GM18907 (cell line): Measurements from ENCODE around the gene HTR2B.
"Not testable (repeated sequence)": the region's sequence is repeated elsewhere in the genome, so short reads cannot be mapped to it uniquely, and the experiment has no call there.

Source experiments
- ATAC-seq: cut with Tn5 transposase; IDR thresholded peaks from one replicate; pipeline ENCODE4 v1.9.1; 2021; ENCODE audit warnings: mild to moderate bottlenecking, moderate library complexity; ENCODE audit not compliant: unreplicated experiment

HTR2B gene

GRCh38 chr2:231099918-231100317 lies 24.9 kb downstream of the HTR2B start:
- no peak for ATAC-seq

- ATAC-seq = no peak
These were observed 30.0 kb downstream of the HTR2B start for GRCh38 chr2:231094736-231095346.

GRCh38 chr2:231093933-231094332 lies 30.9 kb downstream of the HTR2B start:
- no peak for ATAC-seq

- ATAC-seq = no peak
These were observed 36.1 kb downstream of the HTR2B start for GRCh38 chr2:231088754-231089153.

- ATAC-seq = no peak
These were observed 40.3 kb downstream of the HTR2B start for GRCh38 chr2:231084565-231084964.

- no peak for ATAC-seq
These were observed 55.3 kb downstream of the HTR2B start for GRCh38 chr2:231069379-231070054.

- ATAC-seq = no peak
These were observed 56.2 kb downstream of the HTR2B start for GRCh38 chr2:231068525-231069222.

GRCh38 chr2:231067531-231067930 lies 57.3 kb downstream of the HTR2B start:
- not testable (repeated sequence) for ATAC-seq

- ATAC-seq = no peak
These were observed 58.9 kb downstream of the HTR2B start for GRCh38 chr2:231065966-231066365.

- no peak for ATAC-seq
These were observed 61.5 kb downstream of the HTR2B start for GRCh38 chr2:231063347-231063746.

- ATAC-seq = no peak
These were observed 62.1 kb downstream of the HTR2B start for GRCh38 chr2:231062776-231063175.

- no peak for ATAC-seq
These were observed 65.1 kb downstream of the HTR2B start for GRCh38 chr2:231059756-231060155.

GRCh38 chr2:231058761-231059550 lies 65.9 kb downstream of the HTR2B start:
- no peak for ATAC-seq
